Stimulated activated CD4-positive, alpha-beta T cell treated with anti-CD3 and anti-CD28 coated beads, Interleukin-1b, Interleukin-23, amount 100 ng/mL, for 24 hours (primary cell): Measurements from ENCODE around the gene BCLAF1.
A peak's percentile ranks its signal among the peaks of the same experiment; 100 is the strongest.

ENCODE experiments used
- DNase-seq, 4 experiments: peaks; one replicate each; pipeline ENCODE4 v3.0.0-alpha.2; 2020; ENCODE audit warnings: low read depth in 4 of 4, low spot score in 1 of 4

Gene BCLAF1, protein sequence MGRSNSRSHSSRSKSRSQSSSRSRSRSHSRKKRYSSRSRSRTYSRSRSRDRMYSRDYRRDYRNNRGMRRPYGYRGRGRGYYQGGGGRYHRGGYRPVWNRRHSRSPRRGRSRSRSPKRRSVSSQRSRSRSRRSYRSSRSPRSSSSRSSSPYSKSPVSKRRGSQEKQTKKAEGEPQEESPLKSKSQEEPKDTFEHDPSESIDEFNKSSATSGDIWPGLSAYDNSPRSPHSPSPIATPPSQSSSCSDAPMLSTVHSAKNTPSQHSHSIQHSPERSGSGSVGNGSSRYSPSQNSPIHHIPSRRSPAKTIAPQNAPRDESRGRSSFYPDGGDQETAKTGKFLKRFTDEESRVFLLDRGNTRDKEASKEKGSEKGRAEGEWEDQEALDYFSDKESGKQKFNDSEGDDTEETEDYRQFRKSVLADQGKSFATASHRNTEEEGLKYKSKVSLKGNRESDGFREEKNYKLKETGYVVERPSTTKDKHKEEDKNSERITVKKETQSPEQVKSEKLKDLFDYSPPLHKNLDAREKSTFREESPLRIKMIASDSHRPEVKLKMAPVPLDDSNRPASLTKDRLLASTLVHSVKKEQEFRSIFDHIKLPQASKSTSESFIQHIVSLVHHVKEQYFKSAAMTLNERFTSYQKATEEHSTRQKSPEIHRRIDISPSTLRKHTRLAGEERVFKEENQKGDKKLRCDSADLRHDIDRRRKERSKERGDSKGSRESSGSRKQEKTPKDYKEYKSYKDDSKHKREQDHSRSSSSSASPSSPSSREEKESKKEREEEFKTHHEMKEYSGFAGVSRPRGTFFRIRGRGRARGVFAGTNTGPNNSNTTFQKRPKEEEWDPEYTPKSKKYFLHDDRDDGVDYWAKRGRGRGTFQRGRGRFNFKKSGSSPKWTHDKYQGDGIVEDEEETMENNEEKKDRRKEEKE

DNA sequence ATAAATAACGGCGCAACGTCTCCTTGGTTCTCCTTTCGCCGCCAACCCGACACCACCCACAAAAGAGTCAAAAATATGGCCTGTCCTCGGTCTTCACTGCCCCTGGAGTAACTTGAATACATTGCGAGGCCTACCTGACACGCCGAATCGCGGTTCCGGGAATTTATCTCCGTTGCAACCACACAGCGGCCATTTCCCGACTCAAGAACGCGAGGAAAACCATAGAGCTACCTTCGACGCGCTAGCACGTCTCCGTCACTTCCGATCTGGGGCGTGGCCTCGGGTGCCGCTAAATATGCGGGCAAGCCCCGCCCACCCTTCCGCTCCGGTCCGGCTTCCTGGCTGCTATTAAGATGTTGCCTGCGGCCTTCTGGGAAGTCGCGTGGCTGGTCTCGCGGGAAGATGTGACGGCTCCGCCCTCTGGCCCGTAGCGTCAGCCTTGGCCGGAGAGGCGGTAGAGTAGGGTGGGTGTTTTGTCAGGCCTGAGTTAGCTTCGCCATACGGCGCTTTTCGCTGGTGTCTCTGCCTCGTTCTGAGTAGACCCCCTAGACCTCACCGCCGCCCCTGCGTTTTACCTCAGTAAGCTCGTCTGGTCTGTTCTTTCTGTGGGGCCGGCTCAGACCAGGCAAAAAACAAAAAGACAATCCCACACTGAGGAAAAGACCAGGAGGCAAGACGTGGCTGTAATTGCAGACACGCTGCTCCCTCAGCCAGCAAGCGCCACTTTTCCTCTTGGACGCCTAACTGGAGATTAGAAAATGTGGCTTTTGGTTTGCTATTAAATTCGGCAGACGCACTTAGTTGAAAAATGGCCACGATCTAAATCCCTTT is at the start of gene BCLAF1:
Gene BCLAF1, minus strand, starts transcription at position 268 of the 831 bp plus-strand sequence. CDS start 9,980 bp downstream, outside the sequence.
- DNase-seq: peak; percentile 98

DNA sequence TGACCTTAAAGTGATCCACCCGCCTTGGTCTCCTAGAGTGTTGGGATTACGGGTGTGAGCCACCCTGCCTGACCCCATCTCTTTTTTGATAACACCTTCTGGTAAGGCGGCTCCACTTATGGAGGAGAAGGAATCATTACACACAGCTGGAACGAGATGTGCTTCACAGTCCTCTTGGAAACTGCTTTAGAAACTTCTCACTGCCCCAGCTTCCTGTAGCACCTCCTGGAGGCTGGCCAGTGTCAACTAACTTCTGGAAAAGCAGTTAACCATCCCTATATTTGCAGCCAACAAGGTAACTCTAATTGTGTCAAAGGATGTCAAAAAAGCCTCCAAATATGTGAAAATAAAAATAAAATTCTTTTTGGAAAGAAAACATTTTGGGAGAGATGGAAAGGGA is 48.8 kb upstream of the BCLAF1 start:
- DNase-seq: no peak

- DNase-seq: no peak
Observed at GRCh38 chr6:136337606-136338005, 48.0 kb upstream of the BCLAF1 start.

DNA sequence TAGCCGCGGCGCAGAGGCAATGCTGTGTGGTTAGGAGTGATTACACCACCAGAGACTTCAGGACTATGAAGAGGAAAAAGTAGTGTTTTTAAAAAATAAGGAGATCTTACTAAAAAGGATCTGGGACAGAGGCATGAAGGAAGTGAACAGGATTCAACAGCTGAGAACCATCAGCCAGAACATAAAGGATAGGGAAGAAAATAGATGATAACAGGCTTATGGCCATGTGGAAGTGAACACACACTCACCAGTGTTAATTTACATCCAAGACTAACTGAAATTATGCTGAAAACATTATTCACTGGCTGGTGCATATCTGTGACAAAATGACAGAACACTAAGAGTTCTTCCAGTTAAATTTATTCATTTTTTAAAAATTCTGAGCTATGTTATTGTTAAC is 47.5 kb upstream of the BCLAF1 start:
- DNase-seq: no peak

DNA sequence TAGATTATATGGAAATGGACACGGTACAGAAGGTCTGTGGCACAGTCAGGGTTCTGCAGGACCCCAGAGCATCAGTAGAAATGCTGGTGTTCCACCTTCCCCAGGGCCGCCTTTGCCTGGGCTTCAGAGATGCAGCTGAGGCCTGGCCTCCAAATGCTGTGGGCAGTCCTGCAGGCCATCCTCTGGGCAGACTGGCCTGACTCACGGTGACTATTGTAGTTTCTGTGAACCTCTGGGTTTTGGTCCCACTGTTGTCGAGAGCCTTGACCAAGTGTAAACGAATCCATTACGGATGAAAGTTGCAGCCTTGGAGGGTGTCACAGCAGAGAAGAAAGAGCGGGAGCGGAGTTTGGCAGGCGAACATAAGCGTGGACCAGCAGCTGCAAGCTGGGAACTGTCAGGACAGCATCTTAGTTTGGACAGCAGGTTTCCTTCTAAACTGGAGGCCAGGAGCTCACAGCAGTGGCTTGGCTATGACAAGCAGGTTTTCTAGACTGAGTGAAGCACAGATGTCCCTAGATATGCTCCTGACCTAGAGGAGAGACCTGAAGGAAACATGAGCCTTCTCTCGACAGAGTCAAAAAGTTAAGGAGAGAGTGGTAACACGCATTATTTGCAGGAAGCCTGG is 46.2 kb upstream of the BCLAF1 start:
- DNase-seq: no peak

- DNase-seq: no peak
Observed at GRCh38 chr6:136334853-136335252, 45.2 kb upstream of the BCLAF1 start.

DNA sequence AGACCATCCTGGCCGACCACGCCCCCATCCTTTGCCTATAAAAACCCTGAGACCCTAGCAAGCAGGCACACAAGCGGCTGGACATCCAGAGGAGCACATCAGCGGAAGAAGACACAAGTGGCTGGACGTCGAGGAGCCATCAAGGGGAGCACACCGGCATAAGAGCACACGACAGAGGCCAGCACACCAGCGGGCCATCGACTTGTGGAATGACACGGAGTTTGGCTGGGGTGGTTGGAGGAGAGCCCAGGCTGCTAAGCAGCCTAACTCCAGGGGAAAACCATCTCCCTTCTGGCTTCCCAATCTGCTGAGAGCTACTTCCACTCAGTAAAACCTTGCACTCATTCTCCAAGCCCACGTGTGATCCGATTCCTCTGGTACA is 44.8 kb upstream of the BCLAF1 start:
- no peak for DNase-seq

GRCh38 chr6:136333824-136334464 is 44.3 kb upstream of the BCLAF1 start:
- no peak for DNase-seq

DNA sequence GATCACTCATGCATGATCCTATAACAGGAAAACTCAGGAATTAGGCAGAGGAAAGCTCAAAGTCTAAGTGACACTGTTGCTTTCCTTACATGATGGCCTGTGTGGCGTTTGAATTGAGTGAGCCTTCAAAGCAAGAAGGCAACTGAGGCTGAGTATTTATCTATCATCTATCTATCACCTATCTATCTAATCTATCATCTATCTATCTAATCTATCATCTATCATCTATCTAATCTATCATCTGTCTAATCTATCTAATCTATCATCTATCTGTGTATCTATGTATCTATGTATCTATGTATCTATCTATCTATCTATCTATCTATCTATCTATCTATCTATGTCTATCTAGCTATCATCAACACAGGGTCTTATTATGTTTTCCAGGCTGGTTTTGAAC is 41.8 kb upstream of the BCLAF1 start:
- DNase-seq: no peak

- DNase-seq: no peak
Observed at GRCh38 chr6:136330634-136331033, 41.0 kb upstream of the BCLAF1 start.

- no peak for DNase-seq
Observed at GRCh38 chr6:136326038-136326553, 36.5 kb upstream of the BCLAF1 start.

- DNase-seq: no peak
Observed at GRCh38 chr6:136324686-136325380, 35.2 kb upstream of the BCLAF1 start.

- DNase-seq: no peak
Observed at GRCh38 chr6:136323431-136324112, 33.9 kb upstream of the BCLAF1 start.

DNA sequence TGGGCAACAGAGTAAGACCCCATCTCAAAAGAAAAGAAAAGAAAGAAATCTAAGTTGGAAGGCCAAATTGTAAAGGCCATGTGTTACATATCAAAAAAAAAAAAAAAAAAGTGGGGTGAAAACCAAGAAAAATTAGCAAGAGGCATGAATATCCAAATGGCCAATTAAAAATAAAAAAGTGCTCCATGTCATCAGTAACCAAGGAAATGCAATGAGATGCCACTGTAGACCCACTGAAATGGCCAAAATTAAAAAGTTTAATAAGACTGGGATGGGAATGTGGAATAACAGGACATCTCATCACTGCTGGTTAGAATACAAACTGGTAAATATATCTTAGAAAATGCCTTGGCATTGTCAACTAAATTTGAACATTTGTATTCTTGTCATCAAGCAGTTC is 30.1 kb upstream of the BCLAF1 start:
- DNase-seq: no peak

DNA sequence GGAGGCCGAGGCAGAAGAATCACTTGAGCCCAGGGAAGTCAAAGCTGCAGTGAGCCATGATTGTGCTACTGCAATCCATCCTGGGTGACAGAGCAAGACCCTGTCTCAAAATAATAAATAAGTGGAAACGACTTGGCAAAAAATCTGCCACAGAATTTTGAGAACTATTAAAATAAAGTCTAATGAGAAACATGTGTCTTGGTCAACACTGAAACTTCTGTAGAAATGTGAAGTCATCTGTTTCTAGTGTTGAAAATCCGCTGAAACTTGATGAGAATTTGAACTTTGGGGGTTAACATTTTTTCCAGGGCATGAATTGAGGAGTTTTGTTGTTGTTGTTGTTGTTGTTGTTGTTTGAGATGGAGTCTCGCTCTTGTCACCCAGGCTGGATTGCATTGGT is 29.0 kb upstream of the BCLAF1 start:
- DNase-seq: no peak

DNA sequence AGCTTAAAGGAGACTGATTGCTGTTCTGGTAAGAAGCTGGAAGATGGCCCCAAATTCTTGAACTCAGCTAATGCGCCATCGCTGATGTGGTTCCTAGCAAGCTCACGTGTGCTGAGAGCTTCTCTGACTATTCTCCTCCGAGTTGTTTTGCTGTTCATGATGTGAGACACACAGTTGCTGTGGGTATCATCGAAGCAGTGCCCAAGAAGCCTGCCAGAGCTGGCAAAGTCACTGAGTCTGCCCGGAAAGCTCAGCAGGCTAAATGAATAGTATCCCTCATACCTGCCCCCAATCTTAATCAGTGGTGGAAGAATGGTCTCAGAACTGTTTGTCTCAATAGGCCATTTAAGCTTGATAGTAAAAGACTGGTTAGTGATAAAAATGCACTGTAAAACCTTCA is 28.3 kb upstream of the BCLAF1 start:
- no peak for DNase-seq

GRCh38 chr6:136317021-136317694 is 27.5 kb upstream of the BCLAF1 start:
- DNase-seq: peak in 3 of 4 experiments; percentile 18 to 36 (median 26)

GRCh38 chr6:136315594-136315993 is 25.9 kb upstream of the BCLAF1 start:
- no peak for DNase-seq
